Activated CD4-positive, alpha-beta T cell treated with anti-CD3 and anti-CD28 coated beads, Interleukin-2, amount 50 U/mL, for 24 hours (primary cell): ENCODE results near the gene SLC6A11.
A peak's percentile ranks its signal among the peaks of the same experiment; 100 is the strongest.

Source experiments
- DNase-seq, 2 donors: peaks; one replicate each; pipeline ENCODE4 v3.0.0-alpha.2; 2020; ENCODE audit warnings: low read depth in 1 of 2, low spot score in 1 of 2

Gene SLC6A11

GRCh38 chr3:10928407-10928960, 112.5 kb downstream of the SLC6A11 start:
- DNase-seq, result no peak

DNA sequence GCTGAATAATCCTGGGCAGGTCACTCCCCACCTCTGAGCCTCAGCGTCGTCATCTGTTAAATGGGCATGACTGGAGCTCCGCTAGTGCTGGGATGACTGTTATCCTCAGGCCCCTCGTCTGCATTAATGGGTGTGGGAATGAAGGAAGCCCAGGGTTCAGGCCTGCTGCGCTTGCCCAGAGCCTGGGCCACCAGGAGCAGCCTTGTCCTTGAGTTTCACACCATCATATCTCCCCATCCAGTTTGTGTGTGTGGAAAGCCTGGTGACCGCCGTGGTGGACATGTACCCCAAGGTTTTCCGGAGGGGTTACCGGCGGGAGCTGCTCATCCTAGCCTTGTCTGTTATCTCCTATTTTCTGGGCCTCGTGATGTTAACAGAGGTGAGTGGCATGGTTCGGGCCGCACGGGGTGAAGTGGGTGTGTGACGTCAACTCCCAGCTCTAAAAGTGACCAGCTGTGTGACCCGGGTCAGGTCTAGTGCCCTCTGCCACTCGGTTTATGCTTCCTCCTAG, 113.0 kb downstream of the SLC6A11 start:
- DNase-seq, result no peak

- no peak for DNase-seq
Observed at GRCh38 chr3:10929978-10930665, 114.1 kb downstream of the SLC6A11 start.

- no peak for DNase-seq
Observed at GRCh38 chr3:10930666-10931040, 114.6 kb downstream of the SLC6A11 start.

DNA sequence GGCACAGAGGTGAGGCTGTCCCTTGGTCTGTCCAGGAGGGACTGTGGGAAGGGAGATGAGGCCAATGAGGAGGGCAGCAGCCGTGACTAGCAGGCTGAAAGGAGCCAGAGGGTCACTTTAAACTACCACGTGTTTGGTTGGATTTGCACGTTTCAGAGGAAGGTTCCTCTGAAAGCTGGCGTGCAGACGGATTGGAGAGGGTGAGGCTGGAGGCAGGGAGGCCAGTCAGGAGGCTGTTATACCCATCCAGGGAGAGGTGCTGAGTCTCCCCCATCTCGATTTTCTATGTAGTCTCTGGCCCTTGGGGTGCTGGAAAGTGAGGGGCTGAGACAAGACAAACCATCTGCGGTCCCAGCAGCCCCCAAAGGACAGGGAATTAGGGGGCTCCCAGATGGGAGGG, 116.6 kb downstream of the SLC6A11 start:
- DNase-seq, result no peak

DNA sequence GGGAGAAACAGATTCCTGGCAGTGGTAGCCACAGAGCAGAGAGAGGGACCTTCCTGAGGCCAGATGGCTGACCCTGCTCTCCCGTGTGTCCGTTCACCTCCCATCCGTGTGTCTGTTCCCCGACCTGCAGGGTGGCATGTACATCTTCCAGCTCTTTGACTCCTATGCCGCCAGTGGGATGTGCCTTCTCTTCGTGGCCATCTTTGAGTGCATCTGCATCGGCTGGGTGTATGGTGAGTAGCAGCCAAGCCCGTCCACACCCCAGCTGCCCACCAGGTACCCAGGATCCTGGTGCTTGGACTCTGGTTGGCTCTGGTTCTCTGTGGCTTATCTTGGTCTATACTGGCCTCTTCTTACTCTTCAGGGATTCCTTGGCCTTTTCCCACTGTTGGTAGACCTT, 117.0 kb downstream of the SLC6A11 start:
- DNase-seq, result no peak

- DNase-seq, result no peak
Observed at GRCh38 chr3:10933470-10933804, 117.4 kb downstream of the SLC6A11 start.

DNA sequence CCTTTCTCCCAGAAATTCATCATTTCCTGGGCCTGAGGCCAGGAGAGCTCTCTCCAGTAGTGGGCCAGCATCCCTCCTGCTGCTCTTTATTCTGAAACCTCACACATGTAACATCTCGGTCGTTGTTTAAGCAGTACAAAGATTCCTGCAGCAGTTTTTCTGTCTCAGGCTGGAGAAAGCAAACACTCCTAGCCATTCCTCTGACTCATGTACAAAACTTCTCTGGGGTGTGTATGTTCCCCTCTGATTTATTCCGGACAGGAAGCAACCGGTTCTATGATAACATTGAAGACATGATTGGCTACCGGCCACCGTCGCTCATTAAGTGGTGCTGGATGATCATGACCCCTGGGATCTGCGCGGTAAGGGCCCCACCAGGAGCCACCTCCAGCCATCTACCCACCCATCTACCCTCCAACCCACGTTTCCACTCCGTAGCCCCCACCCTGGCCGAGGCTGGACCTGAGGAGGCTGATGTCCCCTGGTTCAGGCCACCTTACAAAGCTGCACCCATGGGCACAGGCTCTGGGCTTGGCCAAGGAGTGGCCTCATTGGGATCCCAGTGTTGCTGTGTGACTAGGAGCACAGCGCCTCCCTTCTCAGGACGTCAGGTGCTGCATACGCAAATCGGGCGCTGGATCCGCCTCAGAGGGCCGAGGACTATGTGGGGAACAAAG, 117.9 kb downstream of the SLC6A11 start:
- DNase-seq, result no peak

- DNase-seq, result no peak
Observed at GRCh38 chr3:10935028-10935427, 119.0 kb downstream of the SLC6A11 start.

- no peak for DNase-seq
Observed at GRCh38 chr3:10935846-10936631, 120.0 kb downstream of the SLC6A11 start.

DNA sequence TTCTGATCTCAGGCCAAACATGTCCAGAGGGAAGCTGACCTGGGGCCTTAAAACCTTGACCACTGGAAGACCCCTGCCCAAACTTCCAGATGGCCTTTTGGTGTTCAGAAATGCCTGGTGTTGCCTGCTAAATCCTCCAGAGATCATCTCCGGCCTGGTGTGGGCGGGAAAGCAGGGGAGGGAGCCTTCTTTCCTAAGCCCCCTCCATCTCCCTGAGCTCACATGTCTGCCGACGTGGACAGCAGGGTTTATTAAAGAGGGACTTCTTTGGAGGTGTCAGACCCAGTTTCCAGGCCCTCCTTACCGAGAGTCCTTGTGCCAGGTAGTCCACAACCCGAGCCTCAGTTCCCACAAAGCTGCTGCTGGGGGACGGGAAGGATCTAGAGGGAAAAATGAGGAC, 120.7 kb downstream of the SLC6A11 start:
- DNase-seq, result no peak

DNA sequence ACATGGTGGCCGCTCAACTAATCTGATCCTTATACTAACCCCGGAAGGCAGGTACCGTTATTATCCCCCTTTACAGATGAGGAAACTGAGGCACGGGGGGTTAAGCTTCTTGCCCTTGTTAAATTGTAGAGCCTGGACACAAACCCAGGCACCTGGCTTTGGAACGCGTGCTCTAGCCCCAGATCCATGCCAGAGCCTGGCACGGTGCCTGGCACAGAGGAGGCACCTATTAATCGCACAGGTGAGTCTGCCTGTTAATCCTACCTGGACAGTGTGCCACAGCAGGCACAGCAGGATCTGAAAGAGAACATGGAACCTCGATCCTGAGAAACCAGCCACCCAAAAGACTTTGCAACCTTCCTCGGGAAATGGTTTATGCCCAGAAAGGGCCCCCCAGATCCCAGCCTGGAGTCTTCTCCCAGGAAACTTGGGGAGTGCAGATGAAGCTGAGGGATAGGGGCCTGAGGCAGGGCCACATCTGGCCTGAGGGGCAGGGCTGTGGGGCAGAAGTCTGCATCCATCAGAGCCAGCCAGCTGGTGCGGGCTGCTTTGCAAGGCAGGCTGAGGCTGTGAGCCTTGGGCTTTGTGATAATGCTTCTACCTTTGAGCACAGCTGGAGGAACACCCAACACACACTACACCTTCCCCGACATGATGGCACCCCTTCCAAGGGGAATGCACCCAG, 121.3 kb downstream of the SLC6A11 start:
- no peak for DNase-seq

DNA sequence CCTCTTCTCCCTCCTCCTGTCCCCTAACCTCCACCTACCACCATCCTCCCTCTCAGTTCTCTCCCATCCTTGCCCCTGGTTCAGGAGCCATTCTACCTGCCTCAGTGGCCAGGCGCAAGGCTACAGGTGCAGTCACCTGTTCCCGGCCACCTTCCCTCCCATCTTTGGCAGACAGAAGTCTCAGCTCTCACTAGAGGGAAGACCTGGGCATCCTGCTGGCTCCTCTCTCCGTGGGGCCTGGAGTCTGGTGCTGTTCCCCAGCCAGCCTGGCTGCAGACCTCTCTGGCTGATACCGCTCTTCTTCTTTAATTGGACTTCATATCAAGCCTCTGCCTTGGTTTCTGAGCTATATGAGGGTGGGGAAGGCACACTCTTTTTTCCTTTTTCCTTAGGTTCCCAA, 123.5 kb downstream of the SLC6A11 start:
- DNase-seq, result no peak

DNA sequence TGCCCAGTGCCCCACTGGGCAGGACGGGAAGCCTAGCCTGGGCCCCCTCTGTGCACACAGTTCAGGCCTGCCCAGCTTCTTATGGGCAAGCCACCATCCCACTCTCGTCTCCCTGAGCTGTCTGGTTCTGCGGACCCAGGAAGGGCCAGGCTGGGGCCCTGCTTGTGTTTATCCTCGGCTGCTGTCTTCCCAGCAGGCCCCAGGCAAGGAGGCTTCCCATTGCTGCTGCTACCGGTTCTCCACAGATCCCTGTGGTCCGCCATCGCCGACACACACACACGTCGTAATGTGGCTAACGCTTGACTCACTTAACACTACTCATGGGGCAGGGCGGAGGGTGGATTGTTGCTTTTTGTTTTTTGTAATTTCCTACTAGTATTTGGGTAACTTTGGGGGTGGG, 124.1 kb downstream of the SLC6A11 start:
- no peak for DNase-seq

- no peak for DNase-seq
Observed at GRCh38 chr3:10941972-10942371, 125.9 kb downstream of the SLC6A11 start.

GRCh38 chr3:10942690-10943205, 126.7 kb downstream of the SLC6A11 start:
- no peak for DNase-seq

DNA sequence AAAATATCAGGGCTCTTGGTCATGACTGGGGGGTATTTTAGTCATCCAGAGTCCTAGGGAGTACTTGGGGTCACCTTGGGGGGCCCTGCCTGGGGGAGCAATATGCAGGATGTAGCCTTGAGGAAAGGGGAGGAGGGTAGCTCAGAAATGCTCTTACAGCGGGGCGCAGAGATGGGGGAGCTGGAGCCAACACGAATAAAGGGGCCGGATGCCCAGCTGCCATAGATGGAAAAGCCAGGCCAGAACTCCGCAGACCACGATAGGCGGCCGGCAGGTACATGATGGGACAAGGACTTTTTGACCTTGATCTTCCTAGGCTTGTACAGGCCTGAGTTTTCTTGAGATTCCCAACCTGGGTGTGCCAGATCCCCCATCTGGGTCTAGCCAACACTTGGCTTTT, 128.8 kb downstream of the SLC6A11 start:
- DNase-seq, result no peak

DNA sequence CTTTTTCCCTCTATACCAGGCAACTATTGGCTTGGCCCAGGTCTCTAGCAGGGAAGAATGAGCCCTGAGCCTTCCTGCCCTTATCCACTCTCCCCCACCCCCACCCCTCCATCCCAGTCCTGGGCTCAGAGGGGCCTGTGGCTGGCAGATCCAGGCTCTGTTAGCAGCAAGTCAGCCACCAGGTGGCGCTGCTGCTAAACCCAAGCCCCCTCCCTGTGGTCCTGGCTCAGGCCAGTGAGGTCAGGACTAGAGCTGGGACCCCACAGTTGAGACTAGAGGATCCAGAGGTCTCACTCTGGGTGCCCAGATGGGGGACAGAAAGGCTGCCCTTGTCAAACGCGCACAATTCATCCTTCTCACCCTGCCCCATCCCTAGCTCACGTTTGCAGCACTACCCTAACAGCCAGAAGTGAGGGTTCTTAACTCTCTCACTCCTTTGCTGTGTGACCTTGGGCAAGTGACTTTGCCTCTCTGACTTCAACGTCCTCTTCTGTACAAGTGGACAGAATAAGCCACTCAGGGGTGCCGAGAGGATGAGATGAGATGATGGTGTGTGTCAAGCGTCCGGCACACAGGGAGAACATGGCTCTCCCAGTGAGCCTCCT, 129.8 kb downstream of the SLC6A11 start:
- peak; percentile 8 to 12 for DNase-seq

DNA sequence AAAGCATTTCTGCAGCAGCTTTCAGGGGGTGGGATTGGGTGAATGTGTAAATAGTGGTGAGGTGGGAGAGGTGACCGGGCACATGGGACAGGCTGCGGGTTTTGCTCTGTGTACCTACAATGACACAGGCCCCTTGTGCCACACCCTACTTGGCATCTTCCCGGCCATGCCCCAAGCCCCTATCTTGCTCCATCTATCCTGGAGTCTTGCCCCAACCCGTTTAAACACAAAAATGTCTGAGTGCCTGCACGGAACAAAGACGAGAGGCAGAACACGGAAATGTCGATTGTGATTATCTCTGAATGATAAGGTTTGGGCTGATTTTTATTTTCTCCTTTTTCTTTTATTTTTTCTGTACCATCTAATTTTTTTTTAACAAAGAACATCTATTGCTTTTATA, 130.5 kb downstream of the SLC6A11 start:
- no peak for DNase-seq

GRCh38 chr3:10948326-10948725, 132.3 kb downstream of the SLC6A11 start:
- DNase-seq, result no peak

DNA sequence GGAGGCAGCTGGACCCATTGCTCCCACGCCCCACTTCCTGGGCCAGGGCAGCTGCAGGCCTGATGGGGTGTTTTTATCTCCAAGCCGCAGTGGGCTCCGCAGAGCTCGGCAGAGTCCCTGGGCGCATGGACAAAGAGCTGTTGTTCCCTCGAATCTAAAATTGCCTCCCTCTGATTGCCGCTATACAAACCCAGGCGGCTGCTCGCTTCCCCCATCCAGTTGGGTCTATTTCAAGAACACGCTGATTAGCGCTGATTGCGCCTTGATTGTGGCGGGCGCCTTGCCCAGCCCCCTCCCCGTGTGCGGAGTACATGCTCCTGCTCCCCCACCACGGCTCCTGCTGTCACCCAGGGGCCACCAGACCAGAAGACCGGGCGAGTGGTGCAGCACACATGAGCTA, 133.2 kb downstream of the SLC6A11 start:
- DNase-seq, result no peak
